NCI-H345 treated with DMSO at 0.1 percent for 48 hours (cell line): ENCODE data around the gene PEX12.
"Not testable (repeated sequence)": the region's sequence is repeated elsewhere in the genome, so short reads cannot be mapped to it uniquely, and the experiment has no call there.

ENCODE experiments used
- DNase-seq: peaks from one replicate; lab custom pipeline; 2025; ENCODE audit not compliant: unreplicated experiment; lab: John Stamatoyannopoulos, UW

Gene PEX12

DNA sequence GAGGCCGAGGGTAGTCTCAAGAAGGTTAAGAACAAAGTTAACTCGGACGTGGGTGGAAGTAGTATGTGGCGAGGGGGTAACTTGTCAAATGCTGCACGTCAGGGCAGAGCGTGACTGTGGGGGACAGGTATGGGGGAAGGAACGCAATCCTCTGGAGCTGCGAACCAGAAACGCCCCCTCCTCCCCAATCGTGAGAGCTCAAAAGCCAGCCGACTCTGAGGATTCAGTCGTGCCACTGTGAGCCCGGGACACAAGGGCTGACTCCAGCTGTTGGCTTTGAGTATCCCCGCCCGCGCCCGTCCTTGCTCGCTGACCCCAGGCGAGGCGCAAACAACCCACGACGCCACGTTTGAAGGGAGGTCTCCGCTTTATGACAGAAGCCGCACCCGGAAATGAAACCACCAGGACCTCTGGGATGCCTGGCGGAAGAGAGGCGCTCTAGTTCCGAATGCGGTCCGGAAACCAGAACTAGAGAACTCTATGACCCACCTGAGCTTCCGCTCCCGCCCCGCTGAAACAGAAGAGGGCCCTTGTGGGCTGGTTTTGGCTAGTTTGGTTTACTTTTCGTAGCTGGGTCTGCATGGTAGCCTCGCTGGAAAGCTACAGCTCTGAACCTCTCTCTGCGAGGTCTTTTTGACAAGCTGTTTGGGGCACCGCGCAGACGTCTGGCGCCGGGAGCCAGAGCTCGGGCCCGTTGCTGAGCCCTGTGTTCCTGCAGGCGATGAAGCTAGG, at the start of gene PEX12:
Gene PEX12 (minus strand): TSS at position 375 of the 732 bp plus-strand sequence. CDS start 550 bp downstream, outside the sequence.
- DNase-seq = peak; percentile 82

DNA sequence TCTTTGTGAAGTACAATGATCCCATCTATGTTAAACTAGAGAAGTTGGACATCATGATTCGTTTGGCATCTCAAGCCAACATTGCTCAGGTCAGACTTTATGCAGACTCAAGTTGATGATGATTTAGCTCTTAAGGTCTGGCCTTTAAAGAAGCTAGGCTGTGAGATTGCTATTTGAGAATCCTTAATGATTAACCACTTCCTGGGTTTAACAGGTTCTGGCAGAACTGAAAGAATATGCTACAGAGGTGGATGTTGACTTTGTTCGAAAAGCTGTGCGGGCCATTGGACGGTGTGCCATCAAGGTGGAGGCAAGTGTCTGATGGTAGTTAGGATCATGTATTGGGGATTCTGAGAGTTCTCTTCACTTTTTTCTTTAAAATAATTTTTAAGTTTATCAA, 49.0 kb upstream of the PEX12 start:
- no peak for DNase-seq

DNA sequence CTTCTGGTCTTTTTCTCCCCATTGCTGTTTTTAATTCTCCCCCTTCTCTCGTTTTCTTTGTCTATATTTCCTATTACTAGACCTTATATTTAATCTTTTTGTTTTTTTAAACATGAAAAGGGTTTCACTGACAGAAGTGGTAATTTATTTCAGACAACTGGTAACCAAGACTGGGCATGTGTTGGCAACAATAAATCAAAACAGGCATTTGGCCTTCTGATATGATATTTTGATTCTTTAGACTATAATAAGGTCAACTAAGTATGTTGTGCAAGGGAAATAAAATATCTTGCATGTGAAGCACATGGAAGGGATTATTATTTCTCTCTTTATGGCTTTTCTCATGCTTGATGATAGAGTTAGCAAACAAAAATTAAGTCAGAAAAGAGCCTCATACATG, 43.4 kb upstream of the PEX12 start:
- no peak for DNase-seq

DNA sequence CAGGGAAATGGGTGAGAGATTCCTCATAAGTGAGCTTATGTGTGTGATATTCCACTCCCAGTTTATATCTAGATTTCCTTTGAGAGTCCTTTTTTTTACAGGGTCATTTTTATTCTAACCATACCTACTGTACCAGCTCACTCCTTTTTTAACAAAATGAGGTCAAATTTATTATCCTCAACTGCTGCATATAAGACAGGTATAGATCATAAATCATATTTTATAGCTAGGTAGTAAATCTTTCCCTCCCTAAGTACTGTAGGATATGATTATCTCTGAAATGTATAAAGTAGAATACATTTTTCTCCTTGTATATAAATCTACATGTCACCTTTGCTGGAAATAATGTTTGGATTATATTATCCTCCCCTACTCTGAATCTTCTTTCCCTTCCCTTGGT, 40.3 kb upstream of the PEX12 start:
- DNase-seq = no peak

DNA sequence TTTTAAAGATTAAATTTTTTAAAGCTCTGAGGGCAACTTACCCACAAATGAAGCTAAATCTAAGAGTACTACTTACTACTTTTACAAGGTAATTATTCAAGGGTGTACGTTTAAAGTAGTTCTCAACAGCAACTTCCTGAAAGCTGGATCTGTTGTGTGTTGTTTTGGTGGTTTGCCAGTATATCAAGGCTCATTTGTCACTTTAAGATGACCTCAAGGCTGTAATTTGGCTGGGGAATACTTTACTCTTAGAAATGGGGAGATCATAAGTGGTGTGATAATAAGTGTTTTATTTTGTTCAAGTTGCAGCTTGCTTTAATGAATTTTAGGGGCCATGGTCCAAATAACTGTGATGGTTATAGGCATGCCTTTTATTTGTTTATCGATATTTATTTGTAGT, 39.1 kb upstream of the PEX12 start:
- DNase-seq = no peak

DNA sequence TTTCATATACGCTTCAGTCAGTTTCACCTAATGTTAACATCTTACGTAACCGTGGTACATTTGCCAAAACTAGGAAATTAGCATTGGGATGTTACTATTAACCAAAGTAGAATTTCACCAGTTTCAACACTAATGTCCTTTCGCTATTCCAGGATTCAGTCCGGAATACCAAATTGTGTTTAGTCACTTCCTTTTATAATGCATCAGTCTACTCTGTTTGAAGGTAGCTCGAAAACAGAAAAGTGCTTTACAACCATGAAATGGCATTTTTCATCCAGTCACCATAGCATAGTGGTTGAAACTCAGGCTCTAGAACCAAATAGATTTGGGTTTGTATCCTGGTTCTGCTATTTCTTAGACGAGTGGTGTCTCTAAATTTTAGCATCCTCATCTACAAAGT, 38.2 kb upstream of the PEX12 start:
- no peak for DNase-seq

DNA sequence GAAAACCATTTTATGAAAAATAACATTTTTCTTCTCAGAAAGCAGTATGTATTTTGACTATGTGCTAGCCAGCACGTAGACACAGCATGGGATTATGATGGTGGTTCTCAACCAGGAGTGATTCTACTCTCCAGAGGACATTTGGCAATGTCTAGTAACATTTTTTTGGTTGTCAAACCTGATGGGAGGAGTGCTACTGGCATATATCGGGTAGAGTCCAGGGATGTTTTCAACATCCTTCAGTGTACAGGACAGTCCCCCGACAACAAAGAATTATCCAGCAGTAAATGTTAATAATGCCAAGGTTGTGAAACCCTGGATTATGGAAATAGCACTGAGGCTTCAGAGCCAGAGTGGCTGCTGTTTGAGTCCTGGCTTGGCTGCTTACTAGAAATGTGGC, 36.4 kb upstream of the PEX12 start:
- DNase-seq = no peak

DNA sequence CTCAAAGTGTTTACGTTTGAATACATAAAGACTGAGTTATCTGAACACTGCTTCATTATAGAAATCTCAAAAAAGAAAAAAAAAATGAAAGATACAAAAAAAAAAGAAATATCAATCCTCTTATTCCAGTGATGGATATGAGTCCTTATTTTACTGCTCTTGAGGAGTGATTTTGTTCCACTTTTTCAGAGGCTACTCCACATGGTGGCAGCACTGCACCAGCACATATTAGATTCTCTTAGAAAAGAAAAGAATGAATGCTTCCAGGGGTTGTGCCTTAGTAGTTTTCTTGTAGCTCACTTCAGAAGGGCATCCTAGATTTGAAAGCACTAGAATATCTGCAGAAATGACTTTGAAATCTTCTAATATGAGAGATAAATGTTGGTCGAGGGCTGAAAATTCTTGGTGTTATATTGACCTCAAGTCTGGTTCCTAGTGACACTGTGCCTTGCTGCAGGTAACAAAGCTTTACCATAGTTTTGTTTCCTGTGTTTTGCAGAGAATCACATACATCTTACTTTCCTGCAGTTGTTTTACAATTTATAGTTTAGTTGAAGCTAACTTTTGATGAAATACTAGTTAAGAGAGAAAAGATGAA, 34.7 kb upstream of the PEX12 start:
- peak; percentile 0 for DNase-seq

DNA sequence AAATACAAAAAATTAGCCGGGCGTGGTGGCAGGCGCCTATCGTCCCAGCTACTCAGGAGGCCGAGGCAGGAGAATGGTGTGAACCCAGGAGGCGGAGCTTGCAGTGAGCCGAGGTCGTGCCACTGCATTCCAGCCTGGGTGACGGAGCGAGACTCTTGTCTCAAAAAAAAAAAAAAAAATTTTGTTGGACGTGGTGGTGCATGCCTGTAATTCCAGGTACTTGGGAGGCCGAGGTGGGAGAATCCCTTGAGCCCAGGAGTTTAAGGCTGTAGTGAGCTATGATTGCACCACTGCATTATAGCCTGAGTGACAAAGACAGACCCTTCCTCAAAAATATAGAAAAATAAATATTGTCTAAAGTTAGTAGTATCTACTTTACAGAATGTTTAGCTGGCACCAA, 32.4 kb upstream of the PEX12 start:
- not testable (repeated sequence) for DNase-seq

DNA sequence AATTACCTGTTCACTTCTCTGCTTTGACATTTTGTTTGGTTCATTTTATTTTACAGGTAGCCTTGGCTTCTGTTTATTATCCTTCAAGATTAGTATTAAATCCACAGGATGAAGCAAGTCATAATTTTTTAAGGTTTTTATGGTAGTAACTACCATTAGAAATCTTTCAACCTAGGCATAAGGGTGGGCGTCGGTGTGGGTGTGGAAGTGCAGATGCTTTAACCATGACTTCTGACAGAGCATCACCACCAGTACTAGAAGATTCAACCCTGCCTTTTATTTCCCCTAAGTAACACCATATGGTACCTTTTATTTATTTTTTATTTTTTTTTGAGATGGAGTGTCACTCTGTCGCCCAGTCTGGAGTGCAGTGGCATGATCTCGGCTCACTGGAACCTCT, 31.5 kb upstream of the PEX12 start:
- DNase-seq = no peak

DNA sequence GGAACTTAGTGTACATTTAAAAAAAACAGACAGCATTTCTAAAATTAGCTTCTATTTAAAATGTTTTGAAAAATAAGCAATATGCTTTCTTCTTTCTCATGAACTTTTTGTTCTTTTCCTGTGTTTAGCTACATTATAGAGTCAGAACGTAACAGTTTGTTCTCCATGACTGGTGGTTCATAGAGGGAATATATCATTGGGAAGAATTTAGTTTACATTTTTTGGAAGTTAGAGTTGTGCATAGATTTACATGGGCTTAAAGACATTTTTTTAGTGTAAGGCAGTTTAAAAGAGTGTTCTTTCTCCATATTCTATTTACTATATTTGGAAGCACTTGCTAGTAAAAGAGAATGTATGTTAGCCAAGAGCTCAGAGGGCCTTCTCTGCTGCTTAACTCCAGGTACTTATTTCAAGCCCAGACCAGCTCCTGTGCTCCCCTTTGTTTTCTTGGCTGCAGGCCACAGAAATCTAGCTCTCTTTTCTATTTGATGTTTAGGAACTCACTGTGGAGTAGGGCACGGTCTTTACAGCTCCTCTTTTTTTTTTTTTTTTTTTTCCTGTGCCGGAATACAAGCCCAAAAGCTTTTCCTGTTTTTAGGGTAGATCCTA, 29.0 kb upstream of the PEX12 start:
- DNase-seq = no peak

DNA sequence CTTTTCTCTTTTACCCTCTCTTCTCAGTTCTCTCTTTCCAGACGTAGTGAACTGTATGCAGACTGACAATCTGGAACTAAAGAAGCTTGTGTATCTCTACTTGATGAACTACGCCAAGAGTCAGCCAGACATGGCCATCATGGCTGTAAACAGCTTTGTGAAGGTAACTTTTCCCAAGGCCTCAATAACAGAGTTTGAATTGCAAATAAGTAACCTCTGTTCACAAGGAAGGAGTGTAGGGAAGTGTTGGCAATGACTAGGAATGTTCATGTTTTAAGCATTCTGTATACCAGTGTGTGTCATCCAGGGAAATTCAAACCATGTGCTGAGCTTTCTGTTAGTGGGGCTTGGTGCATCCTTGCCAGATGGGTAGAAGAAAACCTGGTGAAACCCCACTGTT, 27.3 kb upstream of the PEX12 start:
- no peak for DNase-seq

DNA sequence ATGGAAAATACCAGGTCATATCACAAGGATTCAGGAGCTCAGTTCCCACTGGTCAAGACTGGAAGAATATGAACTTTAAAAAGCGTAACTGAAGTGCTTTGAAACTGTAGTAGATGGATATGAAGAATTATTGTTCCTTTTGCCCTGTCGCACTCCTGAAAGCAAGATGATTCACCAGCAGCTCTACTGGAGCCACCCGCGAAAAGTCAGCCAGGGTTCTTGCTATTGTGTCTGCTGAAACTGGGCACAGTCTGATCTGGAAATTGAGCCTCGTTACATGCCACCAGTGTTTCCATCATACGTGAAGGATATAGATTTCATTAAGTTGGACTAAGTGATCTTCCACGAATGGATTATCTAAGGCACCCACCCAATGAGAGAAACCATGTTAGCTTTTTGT, 25.3 kb upstream of the PEX12 start:
- DNase-seq = no peak

DNA sequence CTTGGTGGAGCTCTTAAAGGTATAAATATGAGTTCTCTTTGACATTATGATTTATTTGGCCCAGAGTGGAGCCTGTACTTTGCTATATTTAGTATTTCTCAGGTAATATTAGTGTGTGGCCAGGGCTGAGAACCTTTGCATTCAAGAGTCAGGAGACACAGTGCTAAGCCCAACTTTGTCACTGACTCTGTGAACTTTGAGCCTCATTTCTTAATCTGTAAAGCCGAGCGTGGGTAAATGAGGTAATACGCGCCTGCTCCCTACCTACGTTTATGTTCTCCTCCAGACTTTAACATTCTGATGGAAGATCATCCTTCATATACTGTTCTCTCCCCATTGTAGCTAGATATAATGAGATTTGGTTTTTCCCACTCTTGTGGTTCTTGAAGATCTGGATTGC, 19.2 kb upstream of the PEX12 start:
- DNase-seq = no peak

DNA sequence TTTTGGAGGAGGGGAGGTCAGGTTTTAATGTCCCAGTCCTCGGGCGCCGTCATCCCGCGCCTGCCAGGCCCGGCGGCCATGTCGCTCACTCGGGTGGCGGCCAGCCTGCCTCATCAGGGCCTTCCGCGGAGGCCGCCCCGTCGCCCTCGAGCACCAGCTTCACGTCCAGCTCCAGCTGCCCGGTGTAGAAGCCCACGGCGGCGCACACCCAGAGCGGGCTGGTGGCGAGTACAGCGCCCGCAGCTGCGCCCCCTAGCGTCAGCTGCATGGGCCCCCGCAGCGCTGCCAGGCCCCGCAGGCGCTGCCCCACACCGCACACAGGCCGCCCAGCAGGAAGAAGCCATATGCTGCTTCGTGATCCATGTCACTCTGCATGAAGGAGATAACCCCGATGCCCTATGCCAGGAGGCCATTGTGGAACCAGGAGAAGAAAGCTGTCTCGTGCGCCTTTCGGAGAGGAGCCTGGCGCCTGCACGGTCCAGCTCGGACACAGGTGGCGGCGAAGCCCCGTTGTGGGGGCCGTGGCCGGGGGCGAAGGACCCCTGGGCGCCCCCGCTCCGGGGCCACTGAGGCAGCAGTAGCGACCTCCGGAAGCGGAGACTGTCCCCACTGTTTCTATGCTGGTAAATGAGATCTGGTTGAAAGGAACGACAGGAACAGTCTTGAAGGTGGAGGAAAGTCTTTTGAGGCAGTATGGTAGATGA, 18.3 kb upstream of the PEX12 start:
- no peak for DNase-seq

DNA sequence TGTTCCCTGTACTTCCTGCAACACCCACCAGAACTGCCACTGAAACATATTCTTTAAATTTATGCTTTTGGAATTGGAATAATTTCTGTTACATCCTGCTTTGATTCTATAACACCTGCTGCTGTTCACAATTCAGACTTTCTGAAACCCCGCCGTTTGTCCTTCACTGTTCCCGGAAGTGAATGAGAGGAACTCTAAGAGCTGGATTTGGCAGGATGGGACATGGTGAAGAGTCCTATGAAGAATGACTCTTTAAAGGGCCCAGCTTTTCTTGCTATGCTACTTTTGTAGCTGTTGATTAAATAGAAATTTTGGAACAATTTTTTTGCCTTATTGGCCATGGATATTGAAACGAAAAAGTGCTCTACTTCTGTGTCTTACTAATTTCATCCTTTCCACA, 17.7 kb upstream of the PEX12 start:
- DNase-seq = no peak

DNA sequence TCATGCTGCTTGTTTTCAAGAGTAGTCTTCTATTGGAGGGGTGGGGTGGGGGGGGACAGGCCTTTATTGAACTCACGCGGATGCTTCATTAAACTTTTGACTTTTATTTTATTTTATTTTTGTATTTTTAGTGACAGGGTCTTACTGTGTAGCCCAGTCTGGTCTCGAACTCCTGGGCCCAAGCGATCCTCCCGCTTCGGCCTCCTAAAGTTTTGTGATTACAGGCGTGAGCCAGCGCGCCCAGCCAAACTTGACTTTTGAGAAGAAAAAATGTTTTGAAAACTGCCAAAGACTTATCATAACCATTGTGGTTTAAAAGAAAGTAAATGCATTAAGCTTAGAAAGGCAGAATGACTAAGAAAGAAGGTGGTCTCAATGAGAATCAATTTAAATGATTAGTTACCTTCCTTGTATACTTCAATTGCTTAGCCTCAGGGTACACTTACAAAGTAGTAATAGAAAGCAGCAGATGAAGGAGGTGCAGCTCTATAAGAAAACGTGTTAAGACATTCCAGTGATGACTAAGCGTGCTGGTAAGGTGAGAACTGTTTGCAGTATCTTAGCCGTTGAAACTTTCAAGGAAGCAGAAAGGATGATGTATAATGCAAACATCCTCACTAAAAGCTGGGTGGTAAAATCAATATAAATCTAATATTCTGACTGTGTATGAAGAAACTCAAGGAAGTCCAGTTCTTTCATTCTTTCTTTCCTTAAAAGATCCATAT, 10.0 kb upstream of the PEX12 start:
- DNase-seq = no peak

DNA sequence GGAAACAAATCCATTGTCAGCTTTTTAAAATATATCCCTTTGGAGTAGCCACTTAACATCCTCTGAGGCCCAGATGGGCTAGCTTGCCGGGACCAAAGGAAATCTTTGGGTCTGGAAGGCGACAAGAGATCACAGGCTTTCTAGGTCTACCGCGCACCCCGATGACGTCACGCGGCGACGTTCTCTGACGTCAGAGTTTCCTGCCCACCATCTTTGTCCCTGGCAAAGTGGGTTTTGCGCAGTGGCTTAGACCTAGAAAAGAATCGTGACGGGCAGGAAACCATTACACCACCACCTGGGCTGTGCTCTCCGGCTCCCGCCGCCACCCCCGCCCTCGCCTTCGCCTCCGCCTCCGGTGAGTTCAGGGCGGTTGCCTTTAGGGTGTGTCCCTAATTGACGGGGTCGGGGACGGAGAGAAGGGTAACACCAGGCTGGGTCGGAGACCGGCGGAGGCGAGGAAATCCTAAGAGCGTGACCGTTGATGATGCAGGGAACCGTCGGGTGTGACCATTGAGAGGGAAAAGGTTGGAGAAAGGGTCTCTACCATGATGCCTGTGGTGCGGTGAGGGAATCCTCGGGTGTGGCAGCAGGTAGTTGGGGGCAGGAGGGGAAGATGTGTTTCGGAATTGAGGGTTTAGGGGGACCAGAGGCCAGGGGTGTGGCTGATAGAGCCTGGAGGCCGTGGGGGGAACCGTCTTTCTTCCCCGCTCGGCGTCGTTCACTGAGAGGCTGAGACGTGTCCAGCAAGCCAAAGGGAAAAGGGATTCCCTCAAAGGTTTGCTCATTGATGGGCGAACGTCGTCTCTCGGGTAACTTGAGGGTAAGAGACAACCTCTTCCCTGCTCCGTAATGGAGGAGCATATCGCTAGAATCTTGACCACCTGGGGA, 8.9 kb upstream of the PEX12 start, which contains the start of gene AP2B1:
Gene AP2B1 (plus strand): TSS at position 249 of the 888 bp plus-strand sequence. CDS start 6,709 bp downstream, outside the sequence.
- DNase-seq = peak; percentile 87

DNA sequence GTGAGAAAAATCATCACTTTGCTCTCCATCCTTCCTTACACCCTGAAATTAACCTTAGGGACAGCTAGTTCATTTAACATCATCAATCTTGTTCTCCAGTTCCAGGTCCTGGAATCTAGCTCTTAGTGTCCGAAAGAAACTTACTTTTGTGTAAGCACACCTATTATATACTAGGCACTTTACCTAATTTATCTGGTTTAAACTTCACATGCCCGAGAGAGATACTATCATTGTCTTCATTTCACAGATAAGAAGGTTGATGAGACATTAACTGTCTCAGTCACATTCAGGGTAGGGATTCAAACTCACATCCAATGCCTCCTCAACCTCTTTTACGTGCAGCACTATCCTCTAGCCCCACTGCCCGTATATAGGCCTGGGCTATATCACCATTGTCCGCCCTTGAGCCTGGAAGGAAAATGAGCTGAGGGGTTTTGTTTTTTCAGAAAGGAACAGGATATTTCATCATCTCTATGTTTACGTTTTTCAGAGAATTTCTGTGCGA, 8.2 kb upstream of the PEX12 start:
- no peak for DNase-seq

DNA sequence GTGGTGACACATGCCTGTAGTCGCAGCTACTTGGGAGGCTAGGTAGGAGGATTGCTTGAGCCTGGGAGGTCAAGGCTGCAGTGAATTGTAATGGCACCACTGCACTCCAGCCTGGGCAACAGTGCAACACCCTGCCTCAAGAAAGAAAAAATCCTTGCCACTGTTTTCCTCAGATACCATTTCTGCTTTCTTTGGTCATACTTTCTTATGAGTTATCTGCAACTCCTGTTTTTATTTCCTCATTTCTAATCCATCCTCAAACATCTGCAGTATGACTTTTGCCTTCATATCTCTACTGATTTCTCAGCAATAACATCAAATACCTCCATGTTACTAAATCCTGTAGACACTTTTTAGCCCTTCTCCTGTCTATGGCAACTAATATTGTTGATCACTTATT, 5.7 kb upstream of the PEX12 start:
- DNase-seq = no peak
